DMS153 (cell line): ENCODE results near the gene PDE1C.
"Not testable (repeated sequence)": the region's sequence is repeated elsewhere in the genome, so short reads cannot be mapped to it uniquely, and the experiment has no call there.

Experiments
- DNase-seq: peaks from one replicate; lab custom pipeline; 2025; lab: John Stamatoyannopoulos, UW

Gene PDE1C

GRCh38 chr7:32043688-32044087 lies 26.5 kb downstream of the PDE1C start:
- DNase-seq, result no peak

- no peak for DNase-seq
Measured at GRCh38 chr7:32042900-32043299, 27.3 kb downstream of the PDE1C start.

GRCh38 chr7:32039000-32039756 lies 31.0 kb downstream of the PDE1C start:
- no peak for DNase-seq

- no peak for DNase-seq
Measured at GRCh38 chr7:32037650-32038198, 32.5 kb downstream of the PDE1C start.

- no peak for DNase-seq
Measured at GRCh38 chr7:32036557-32036956, 33.6 kb downstream of the PDE1C start.

- peak; percentile 93 for DNase-seq
Measured at GRCh38 chr7:32034052-32034451, 36.2 kb downstream of the PDE1C start.

GRCh38 chr7:32033006-32033405 lies 37.2 kb downstream of the PDE1C start:
- no peak for DNase-seq

- no peak for DNase-seq
Measured at GRCh38 chr7:32032211-32032610, 38.0 kb downstream of the PDE1C start.

GRCh38 chr7:32030904-32031692 lies 39.1 kb downstream of the PDE1C start:
- no peak for DNase-seq

GRCh38 chr7:32026083-32026425 lies 44.2 kb downstream of the PDE1C start:
- DNase-seq, result no peak

- DNase-seq, result no peak
Measured at GRCh38 chr7:32025381-32026082, 44.7 kb downstream of the PDE1C start.

- no peak for DNase-seq
Measured at GRCh38 chr7:32023376-32023775, 46.8 kb downstream of the PDE1C start.

- DNase-seq, result no peak
Measured at GRCh38 chr7:32022966-32023365, 47.2 kb downstream of the PDE1C start.

- DNase-seq, result no peak
Measured at GRCh38 chr7:32020551-32021159, 49.6 kb downstream of the PDE1C start.

- no peak for DNase-seq
Measured at GRCh38 chr7:32018845-32019578, 51.2 kb downstream of the PDE1C start.

- no peak for DNase-seq
Measured at GRCh38 chr7:32015133-32015532, 55.1 kb downstream of the PDE1C start.

GRCh38 chr7:32013471-32013870 lies 56.7 kb downstream of the PDE1C start:
- DNase-seq, result not testable (repeated sequence)

GRCh38 chr7:32005577-32005976 lies 64.6 kb downstream of the PDE1C start:
- DNase-seq, result no peak

GRCh38 chr7:32001948-32002347 lies 68.3 kb downstream of the PDE1C start:
- no peak for DNase-seq

GRCh38 chr7:31997423-31997822 lies 72.8 kb downstream of the PDE1C start:
- no peak for DNase-seq

- DNase-seq, result no peak
Measured at GRCh38 chr7:31995134-31995533, 75.1 kb downstream of the PDE1C start.
